ENCODE measurements around the gene MAP2.

GRCh38 chr2:209463835-209464234 is 40.0 kb downstream of the MAP2 start:
- TF ChIP-seq CTCF (IDR thresholded peaks at IDR 0.05; ENCODE audit: low read depth, low read length) (no peak), MYC (IDR thresholded peaks at IDR 0.05; ENCODE audit: low read depth, low read length) (no peak), POLR2A (IDR thresholded peaks at IDR 0.05; ENCODE audit: extremely low read depth, insufficient read length) (no peak)
